HCT116 (cell line): Measurements from ENCODE around the gene FBXL17.

ENCODE experiments used
- ATF3 ChIP-seq: IDR thresholded peaks from 2 replicates; pipeline ENCODE4 v1.6.1; 2012
- CTCF ChIP-seq, 3 experiments: fragments of 200-600 bp in 1 of 3; sonication (generic) in 1 of 3; IDR thresholded peaks in 2 of 3; conservative IDR thresholded peaks in 1 of 3; 2 replicates each; pipeline ENCODE4 v1.5.1; 2012 to 2017; ENCODE audit warnings: low read depth in 2 of 3, low read length in 2 of 3, antibody characterized with exemption in 1 of 3, borderline replicate concordance in 1 of 3, control low read depth in 1 of 3, mild to moderate bottlenecking in 1 of 3, mixed read lengths in 1 of 3, mixed run types in 1 of 3, moderate library complexity in 1 of 3; ENCODE audit not compliant: insufficient read depth in 1 of 3
- POLR2A ChIP-seq: IDR thresholded peaks from 2 replicates; pipeline ENCODE4 v1.7.0; 2011; ENCODE audit warnings: borderline replicate concordance; ENCODE audit not compliant: insufficient read depth, insufficient read length; ENCODE audit errors: extremely low read depth
- TCF7L2 ChIP-seq: IDR thresholded peaks from 2 replicates; pipeline ENCODE4 v1.7.0; 2011; ENCODE audit warnings: borderline replicate concordance, inconsistent platforms; ENCODE audit not compliant: insufficient read depth, insufficient read length; ENCODE audit errors: extremely low read depth

GRCh38 chr5:108078345-108078744 is 303.6 kb downstream of the FBXL17 start:
- TF ChIP-seq TCF7L2, result no peak
- no peak for TF ChIP-seq CTCF (IDR thresholded peaks at IDR 0.05 in 2 of 3, conservative IDR thresholded peaks at IDR 0.05 in 1 of 3; ENCODE audit: borderline replicate concordance in 1 of 3, insufficient read depth in 1 of 3, low read depth in 2 of 3, low read length in 2 of 3)
- TF ChIP-seq POLR2A, result no peak
- TF ChIP-seq ATF3, result no peak
